B cell (primary cell): ENCODE data around the gene GPER1. TPM values are rescaled to one million over a fixed set of nuclear protein-coding genes. Genes with fewer than 3 reads are reported as not detected.

Experiments
- ATAC-seq: fragments of 200-7000 bp; cut with Tn5 transposase; one replicate; pipeline ENCODE4 v1.10.0; 2021; ENCODE audit warnings: low read depth, mild to moderate bottlenecking, moderate number of reproducible peaks, moderate library complexity
- CTCF ChIA-PET: fragments of 350-600 bp; sonication (Branson Sonifier 250); formaldehyde crosslinking; loops from one replicate; lab custom pipeline; 2021; ENCODE audit warnings: antibody characterized with exemption, inconsistent platforms; lab: Charles Lee
- POLR2A ChIA-PET: fragments of 350-600 bp; sonication (Branson Sonifier 250); formaldehyde crosslinking; loops from one replicate; lab custom pipeline; 2021; ENCODE audit warnings: antibody characterized with exemption; lab: Charles Lee
- DNase-seq: peaks from one replicate; pipeline ENCODE4 v3.0.0; 2013
- H2AFZ ChIP-seq: 2 replicates; pipeline ENCODE4 v1.6.1; 2012; ENCODE audit warnings: mild to moderate bottlenecking, low read depth, low read length; ENCODE audit not compliant: insufficient read depth, poor library complexity, severe bottlenecking
- H3K27ac ChIP-seq, 2 donors: 1 replicate in 1 of 2; 2 replicates in 1 of 2; pipeline ENCODE4 v1.5.1; 2012 to 2013; ENCODE audit warnings: low read length in 2 of 2, mild to moderate bottlenecking in 2 of 2, moderate library complexity in 1 of 2
- H3K27me3 ChIP-seq, 4 experiments: fragments of 200-600 bp in 1 of 4; sonication (generic) in 1 of 4; replicated peaks in 1 of 4; 1 replicate in 2 of 4; 2 replicates in 2 of 4; pipeline versions ENCODE4 v1.6.1 to v1.7.0; 2013 to 2016; ENCODE audit warnings: low read length in 3 of 4, mild to moderate bottlenecking in 2 of 4, mixed read lengths in 1 of 4, moderate library complexity in 1 of 4; ENCODE audit not compliant: insufficient read depth in 4 of 4, control insufficient read depth in 3 of 4; ENCODE audit errors: control extremely low read depth in 1 of 4
- H3K36me3 ChIP-seq, 2 experiments: replicated peaks in 1 of 2; 1 replicate in 1 of 2; 2 replicates in 1 of 2; pipeline versions ENCODE4 v1.6.1 to v1.7.1; 2013; ENCODE audit warnings: low read length in 1 of 2; ENCODE audit not compliant: insufficient read depth in 2 of 2, control insufficient read depth in 1 of 2; ENCODE audit errors: control extremely low read depth in 1 of 2, extremely low read depth in 1 of 2
- H3K4me1 ChIP-seq, 2 donors: fragments of 200-600 bp in 1 of 2; sonication (generic) in 1 of 2; 1 replicate in 1 of 2; 2 replicates in 1 of 2; pipeline versions ENCODE4 v1.5.1 to v1.6.1; 2013 to 2017; ENCODE audit warnings: low read length in 2 of 2; ENCODE audit not compliant: control insufficient read depth in 2 of 2, insufficient read depth in 2 of 2
- H3K4me2 ChIP-seq: replicated peaks from 2 replicates; pipeline ENCODE3; 2012; ENCODE audit warnings: mild to moderate bottlenecking, low read depth, low read length; ENCODE audit not compliant: poor library complexity, severe bottlenecking
- H3K4me3 ChIP-seq, 5 experiments: fragments of 200-600 bp in 1 of 5; sonication (generic) in 1 of 5; 1 replicate in 3 of 5; 2 replicates in 2 of 5; pipeline versions ENCODE4 v1.5.1 to v1.7.0; 2011 to 2016; ENCODE audit warnings: low read length in 4 of 5, mild to moderate bottlenecking in 4 of 5, low read depth in 2 of 5, control low read depth in 1 of 5, moderate library complexity in 1 of 5; ENCODE audit not compliant: insufficient read depth in 1 of 5; ENCODE audit errors: control extremely low read depth in 1 of 5, extremely low read depth in 1 of 5
- H3K79me2 ChIP-seq: fragments of 200-600 bp; sonication (generic); one replicate; pipeline ENCODE4 v1.6.0; 2016; ENCODE audit warnings: low read length; ENCODE audit not compliant: control insufficient read depth, insufficient read depth
- H3K9ac ChIP-seq: fragments of 200-600 bp; sonication (generic); 2 replicates; pipeline ENCODE4 v1.6.1; 2017; ENCODE audit warnings: mild to moderate bottlenecking, low read length, moderate library complexity
- H3K9me3 ChIP-seq, 3 donors: one replicate each; pipeline versions ENCODE4 v1.6.1 to v1.7.1; 2013; ENCODE audit warnings: low read length in 2 of 3; ENCODE audit not compliant: control insufficient read depth in 2 of 3, insufficient read depth in 1 of 3; ENCODE audit errors: control extremely low read depth in 1 of 3
- H4K20me1 ChIP-seq: 2 replicates; pipeline ENCODE4 v1.6.0; 2012; ENCODE audit warnings: mild to moderate bottlenecking, low read length; ENCODE audit not compliant: insufficient read depth, control insufficient read depth, poor library complexity, severe bottlenecking
- H3K27ac Mint-ChIP-seq: one replicate; pipeline ENCODE4 v1.8.0; 2021; ENCODE audit warnings: mixed read lengths
- H3K27me3 Mint-ChIP-seq: one replicate; pipeline ENCODE4 v1.8.0; 2021; ENCODE audit warnings: mixed read lengths
- H3K4me1 Mint-ChIP-seq: one replicate; pipeline ENCODE4 v1.8.0; 2021; ENCODE audit warnings: mixed read lengths
- H3K4me3 Mint-ChIP-seq: one replicate; pipeline ENCODE4 v1.8.0; 2021; ENCODE audit warnings: mixed read lengths
- H3K9me3 Mint-ChIP-seq: one replicate; pipeline ENCODE4 v1.8.0; 2022; ENCODE audit warnings: mixed read lengths; ENCODE audit not compliant: insufficient read depth
- EZH2 ChIP-seq: IDR thresholded peaks from 2 replicates; pipeline ENCODE4 v1.6.1; 2012; ENCODE audit warnings: borderline replicate concordance, low read depth, mild to moderate bottlenecking, moderate library complexity, low read length; ENCODE audit not compliant: insufficient read depth, poor library complexity, severe bottlenecking
- WGBS: methylation state at CpG from one replicate; pipeline ENCODE4 v1.1.5; 2013; ENCODE audit warnings: missing lambda C conversion rate; ENCODE audit not compliant: insufficient coverage; 5-methylcytosine and 5-hydroxymethylcytosine counted together
- intact Hi-C: fragments of 100-400 bp; cut with micrococcal nuclease; formaldehyde crosslinking; loops from one replicate; pipeline ENCODE4 v1.10.0; 2022
- polyA plus RNA-seq: library from polyadenylated mRNA; depleted of rRNA; stranded (reverse); fragments of >200 nt; gene quantifications from 2 replicates; pipeline ENCODE4 v1.2.3, GENCODE V29; 2012
- total RNA-seq, 2 donors: library from RNA; stranded (reverse); fragments of 120-200 nt in 1 of 2; gene quantifications; 1 replicate in 1 of 2; 2 replicates in 1 of 2; pipeline versions ENCODE4 v1.2.3 to v1.2.4, GENCODE V29; 2013 to 2022
- TF ChIP-seq, protein P1 (sequence below): fragments of 200-600 bp; IDR thresholded peaks from one replicate; pipeline ENCODE4 v1.8.0; 2022; ENCODE audit warnings: antibody characterized with exemption, mild to moderate bottlenecking

The GPER1 gene
- total and polyA plus RNA-seq, 2 donors (not counting 1 experiment from before 2014, with no cell fraction given): 3.2 to 21.3 TPM

DNA sequence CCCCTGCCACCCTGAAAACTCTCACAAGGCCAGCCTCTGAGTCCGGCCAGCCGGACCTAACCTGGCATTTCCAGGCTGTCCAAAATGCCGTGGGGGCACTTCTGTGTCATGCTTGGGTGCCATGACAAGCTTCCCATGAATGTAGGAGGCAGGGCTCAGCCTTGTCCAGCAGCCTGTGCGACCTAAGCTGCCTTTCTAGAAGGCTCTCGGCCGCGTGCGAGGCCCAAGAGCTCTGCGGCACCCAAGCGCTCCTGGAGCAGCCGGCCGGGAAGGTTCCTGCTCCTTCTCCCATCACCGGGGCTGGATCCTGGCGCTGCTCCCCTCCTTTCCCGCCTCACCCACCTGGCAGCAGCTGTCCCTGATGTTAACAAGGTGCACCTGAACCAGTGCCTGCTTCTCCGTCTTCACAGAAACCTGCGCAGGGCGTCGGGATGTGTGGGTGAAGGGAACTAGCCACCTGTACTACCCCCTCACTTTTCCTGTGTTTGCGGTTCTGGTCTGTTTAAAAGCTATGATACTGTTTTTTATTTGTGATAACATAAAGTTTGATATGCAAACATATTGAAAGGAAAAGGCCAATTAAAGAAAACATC lies 6.1 kb downstream of the GPER1 start:
- Histone ChIP-seq H3K27ac (no peak overlapping the region), H3K4me3 (no peak overlapping the region), H3K4me1 (no peaks in the 10 kb centered on the region), H4K20me1 (no peaks in the 10 kb centered on the region), H3K9me3 (peaks cover 0 to 7% (median 0%) of the 10 kb centered on the region in 3 donors), H3K79me2 (peaks cover 4% of the 10 kb centered on the region), H2AFZ (no peak overlapping the region), H3K36me3 (no peaks in the 10 kb centered on the region), H3K9ac (no peak overlapping the region), H3K4me2 (no peak overlapping the region), H3K27me3 (no peaks in the 10 kb centered on the region)
- no peaks in the 10 kb centered on the region for H3K27me3 Mint-ChIP-seq
- ChIA-PET POLR2A (no interaction called here), CTCF (interaction anchor here (1.0 to 2.0 kb wide), 2 partner anchors 82 to 101 kb away, joined by 4 to 9 read pairs; no protein-coding TSS in a partner anchor)
- intact Hi-C loops: no loop called here
- H3K4me1 Mint-ChIP-seq: no peaks in the 10 kb centered on the region
- H3K4me3 Mint-ChIP-seq: no peak overlapping the region
- H3K27ac Mint-ChIP-seq: no peak overlapping the region
- no peak for DNase-seq
- no peaks in the 10 kb centered on the region for H3K9me3 Mint-ChIP-seq
- no peak for ATAC-seq
- WGBS: 95% methylated on average over 14 of the region's 20 CpGs
- TF ChIP-seq, protein P1, sequence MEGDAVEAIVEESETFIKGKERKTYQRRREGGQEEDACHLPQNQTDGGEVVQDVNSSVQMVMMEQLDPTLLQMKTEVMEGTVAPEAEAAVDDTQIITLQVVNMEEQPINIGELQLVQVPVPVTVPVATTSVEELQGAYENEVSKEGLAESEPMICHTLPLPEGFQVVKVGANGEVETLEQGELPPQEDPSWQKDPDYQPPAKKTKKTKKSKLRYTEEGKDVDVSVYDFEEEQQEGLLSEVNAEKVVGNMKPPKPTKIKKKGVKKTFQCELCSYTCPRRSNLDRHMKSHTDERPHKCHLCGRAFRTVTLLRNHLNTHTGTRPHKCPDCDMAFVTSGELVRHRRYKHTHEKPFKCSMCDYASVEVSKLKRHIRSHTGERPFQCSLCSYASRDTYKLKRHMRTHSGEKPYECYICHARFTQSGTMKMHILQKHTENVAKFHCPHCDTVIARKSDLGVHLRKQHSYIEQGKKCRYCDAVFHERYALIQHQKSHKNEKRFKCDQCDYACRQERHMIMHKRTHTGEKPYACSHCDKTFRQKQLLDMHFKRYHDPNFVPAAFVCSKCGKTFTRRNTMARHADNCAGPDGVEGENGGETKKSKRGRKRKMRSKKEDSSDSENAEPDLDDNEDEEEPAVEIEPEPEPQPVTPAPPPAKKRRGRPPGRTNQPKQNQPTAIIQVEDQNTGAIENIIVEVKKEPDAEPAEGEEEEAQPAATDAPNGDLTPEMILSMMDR: no peak

DNA sequence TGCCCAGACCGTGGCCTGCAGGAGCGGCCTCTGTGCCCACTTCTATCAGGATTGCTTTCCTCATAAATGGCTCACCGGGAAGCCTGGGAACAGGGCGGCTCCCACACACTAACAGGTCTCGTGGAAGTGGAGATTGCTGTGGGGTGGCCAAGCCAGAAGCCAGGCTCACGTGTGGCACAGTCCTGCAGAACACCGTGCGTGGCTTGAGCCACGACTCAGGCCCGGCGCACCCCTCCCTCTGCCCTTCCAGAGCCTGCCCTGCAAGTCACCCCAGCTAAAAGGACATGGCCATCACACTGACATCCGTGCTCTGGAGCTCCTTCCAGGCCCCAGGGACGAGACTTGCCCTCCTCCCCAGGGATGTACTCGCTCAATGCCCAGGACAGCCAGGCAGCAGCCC lies 7.0 kb downstream of the GPER1 start:
- intact Hi-C loops: no loop called here
- no peaks in the 10 kb centered on the region for H3K27me3 Mint-ChIP-seq
- CTCF ChIA-PET: interaction anchor here (2.0 kb wide), 1 partner anchor 102 kb away, joined by 9 read pairs; no protein-coding TSS in a partner anchor
- H3K27ac Mint-ChIP-seq: no peak overlapping the region
- no peaks in the 10 kb centered on the region for H3K4me1 ChIP-seq
- H3K27ac ChIP-seq: no peak overlapping the region
- no peak overlapping the region for H3K9ac ChIP-seq
- POLR2A ChIA-PET: interaction anchor here (0.7 kb wide), 1 partner anchor 69 kb away, joined by 4 read pairs; no protein-coding TSS in a partner anchor
- no peak overlapping the region for H3K4me3 ChIP-seq
- no peak overlapping the region for H3K4me2 ChIP-seq
- TF ChIP-seq, protein P1: no peak
- no peak for TF ChIP-seq EZH2
- no peaks in the 10 kb centered on the region for H3K9me3 Mint-ChIP-seq
- ATAC-seq (no peak), DNase-seq (no peak)
- peaks cover 4% of the 10 kb centered on the region for H3K79me2 ChIP-seq
- H4K20me1 ChIP-seq: no peaks in the 10 kb centered on the region
- peaks cover 0 to 7% (median 0%) of the 10 kb centered on the region in 3 donors for H3K9me3 ChIP-seq
- H2AFZ ChIP-seq: no peak overlapping the region
- no peaks in the 10 kb centered on the region for H3K27me3 ChIP-seq
- peaks cover 2% of the 10 kb centered on the region for H3K4me1 Mint-ChIP-seq
- H3K4me3 Mint-ChIP-seq: no peak overlapping the region
- H3K36me3 ChIP-seq: no peaks in the 10 kb centered on the region
- WGBS: 95% methylated on average over 13 of the region's 14 CpGs
